MCF 10A (cell line): ENCODE measurements around the gene IDH3B. TPM values are rescaled to one million over a fixed set of nuclear protein-coding genes. Genes with fewer than 3 reads are reported as not detected.

Source experiments
- BruUV-seq: library from RNA; stranded (reverse); fragments of 400-500 nt; replicated peaks from 2 replicates; lab custom pipeline; 2021; lab: Mats Ljungman, UMichigan
- CTCF ChIA-PET: fragments of 300-600 bp; sonication (Branson Sonifier 250); formaldehyde crosslinking; extraction: SDS; loops from one replicate; lab custom pipeline; 2021; ENCODE audit warnings: antibody characterized with exemption, inconsistent platforms; lab: Yijun Ruan, JAX
- POLR2A ChIA-PET: fragments of 300-600, 350-650 bp; sonication (Branson Sonifier 250); formaldehyde crosslinking; extraction: SDS; loops from one replicate; lab custom pipeline; 2020; ENCODE audit warnings: antibody characterized with exemption, inconsistent platforms; lab: Yijun Ruan, JAX
- DNase-seq: peaks from one replicate; pipeline ENCODE4 v3.0.0-alpha.2; 2018; ENCODE audit not compliant: unreplicated experiment
- H3K27ac Mint-ChIP-seq: one replicate; pipeline ENCODE4 v1.8.0; 2022; ENCODE audit warnings: mild to moderate bottlenecking, low read depth, mixed read lengths; ENCODE audit not compliant: unreplicated experiment
- H3K27me3 Mint-ChIP-seq: one replicate; pipeline ENCODE4 v1.8.0; 2022; ENCODE audit warnings: mixed read lengths; ENCODE audit not compliant: insufficient read depth, unreplicated experiment
- H3K36me3 Mint-ChIP-seq: one replicate; pipeline ENCODE4 v1.8.0; 2022; ENCODE audit warnings: mild to moderate bottlenecking, moderate library complexity, mixed read lengths; ENCODE audit not compliant: insufficient read depth, unreplicated experiment
- H3K4me1 Mint-ChIP-seq: one replicate; pipeline ENCODE4 v1.8.0; 2022; ENCODE audit warnings: mixed read lengths; ENCODE audit not compliant: insufficient read depth, unreplicated experiment
- H3K4me3 Mint-ChIP-seq: one replicate; pipeline ENCODE4 v1.8.0; 2022; ENCODE audit warnings: mild to moderate bottlenecking, moderate library complexity, mixed read lengths; ENCODE audit not compliant: unreplicated experiment
- H3K9me3 Mint-ChIP-seq: one replicate; pipeline ENCODE4 v1.8.0; 2022; ENCODE audit warnings: mixed read lengths; ENCODE audit not compliant: unreplicated experiment
- intact Hi-C: fragments of 100-400 bp; cut with micrococcal nuclease; formaldehyde crosslinking; loops from 2 replicates; pipeline ENCODE4 v1.14.1; 2022
- total RNA-seq: library from RNA; stranded (reverse); gene quantifications from 2 replicates; pipeline ENCODE4 v1.2.3, GENCODE V29; 2022
- TF ChIP-seq, protein P1 (sequence below): fragments of 200-600 bp; IDR thresholded peaks from one replicate; pipeline ENCODE4 v1.8.0; 2022; ENCODE audit warnings: antibody characterized with exemption, mild to moderate bottlenecking; ENCODE audit not compliant: unreplicated experiment

Gene IDH3B
- total RNA-seq, 1 experiment from 2014 or later = 102 TPM

DNA sequence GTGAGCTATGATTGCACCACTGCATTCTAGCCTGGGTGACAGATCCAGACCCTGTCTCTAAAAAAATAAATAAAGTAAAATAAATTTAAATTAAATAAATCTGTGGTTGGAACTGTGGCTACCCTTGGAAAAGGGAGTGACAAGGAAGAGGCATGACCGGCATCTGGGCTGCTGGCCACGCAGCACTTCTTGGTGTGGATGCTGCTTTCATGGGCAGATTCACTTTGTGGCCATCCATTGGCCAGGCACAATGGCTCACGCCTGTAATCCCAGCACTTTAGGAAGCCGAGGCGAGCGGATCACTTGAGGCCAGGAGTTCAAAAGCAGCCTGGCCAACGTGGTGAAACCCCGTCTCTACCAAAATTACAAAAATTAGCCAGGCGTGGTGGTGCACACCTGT lies 44.6 kb upstream of the IDH3B start:
- intact Hi-C loops = no loop called here
- Mint-ChIP-seq H3K27ac (no peak overlapping the region), H3K36me3 (no peaks in the 10 kb centered on the region), H3K4me3 (no peak overlapping the region), H3K9me3 (no peaks in the 10 kb centered on the region), H3K27me3 (peaks cover 57% of the 10 kb centered on the region), H3K4me1 (no peaks in the 10 kb centered on the region)
- ChIA-PET CTCF (interaction anchor here (1.0 kb wide), 1 partner anchor 20 kb away, joined by 3 read pairs; no protein-coding TSS in a partner anchor), POLR2A (interaction anchor here (0.7 kb wide), 1 partner anchor 317 kb away, joined by 3 read pairs; no protein-coding TSS in a partner anchor)
- no TSS peak for BruUV-seq
- no peak for DNase-seq
- TF ChIP-seq, protein P1, sequence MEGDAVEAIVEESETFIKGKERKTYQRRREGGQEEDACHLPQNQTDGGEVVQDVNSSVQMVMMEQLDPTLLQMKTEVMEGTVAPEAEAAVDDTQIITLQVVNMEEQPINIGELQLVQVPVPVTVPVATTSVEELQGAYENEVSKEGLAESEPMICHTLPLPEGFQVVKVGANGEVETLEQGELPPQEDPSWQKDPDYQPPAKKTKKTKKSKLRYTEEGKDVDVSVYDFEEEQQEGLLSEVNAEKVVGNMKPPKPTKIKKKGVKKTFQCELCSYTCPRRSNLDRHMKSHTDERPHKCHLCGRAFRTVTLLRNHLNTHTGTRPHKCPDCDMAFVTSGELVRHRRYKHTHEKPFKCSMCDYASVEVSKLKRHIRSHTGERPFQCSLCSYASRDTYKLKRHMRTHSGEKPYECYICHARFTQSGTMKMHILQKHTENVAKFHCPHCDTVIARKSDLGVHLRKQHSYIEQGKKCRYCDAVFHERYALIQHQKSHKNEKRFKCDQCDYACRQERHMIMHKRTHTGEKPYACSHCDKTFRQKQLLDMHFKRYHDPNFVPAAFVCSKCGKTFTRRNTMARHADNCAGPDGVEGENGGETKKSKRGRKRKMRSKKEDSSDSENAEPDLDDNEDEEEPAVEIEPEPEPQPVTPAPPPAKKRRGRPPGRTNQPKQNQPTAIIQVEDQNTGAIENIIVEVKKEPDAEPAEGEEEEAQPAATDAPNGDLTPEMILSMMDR = no peak

DNA sequence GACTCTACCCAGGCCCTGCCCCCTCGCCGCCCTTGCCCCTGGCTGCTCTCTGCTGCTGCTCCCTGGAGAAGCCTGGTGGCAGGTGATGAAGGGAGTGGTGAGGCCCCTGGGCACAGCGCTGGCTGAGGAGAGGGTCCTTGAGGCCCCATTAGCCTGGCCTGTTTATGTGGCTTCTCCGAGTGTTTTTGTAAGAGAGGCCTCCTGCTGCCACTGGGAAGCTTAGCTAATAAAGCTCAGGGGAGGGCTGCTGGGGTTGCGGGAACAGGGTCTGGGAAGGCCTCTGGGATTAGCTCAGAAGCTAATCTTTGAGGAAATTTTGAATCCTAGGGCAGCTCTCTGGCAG lies 44.0 kb upstream of the IDH3B start:
- H3K4me3 Mint-ChIP-seq = no peak overlapping the region
- TF ChIP-seq, protein P1 = no peak
- H3K9me3 Mint-ChIP-seq = no peaks in the 10 kb centered on the region
- peaks cover 59% of the 10 kb centered on the region for H3K27me3 Mint-ChIP-seq
- no peaks in the 10 kb centered on the region for H3K36me3 Mint-ChIP-seq
- H3K4me1 Mint-ChIP-seq = no peaks in the 10 kb centered on the region
- no peak for DNase-seq
- ChIA-PET CTCF (interaction anchor here (0.7 kb wide), 1 partner anchor 186 kb away, joined by 3 read pairs; no protein-coding TSS in a partner anchor), POLR2A (interaction anchor here (0.7 to 1.2 kb wide), 3 partner anchors 14 to 318 kb away, joined by 3 read pairs; no protein-coding TSS in a partner anchor)
- BruUV-seq = no TSS peak
- intact Hi-C loops = no loop called here
- H3K27ac Mint-ChIP-seq = no peak overlapping the region

DNA sequence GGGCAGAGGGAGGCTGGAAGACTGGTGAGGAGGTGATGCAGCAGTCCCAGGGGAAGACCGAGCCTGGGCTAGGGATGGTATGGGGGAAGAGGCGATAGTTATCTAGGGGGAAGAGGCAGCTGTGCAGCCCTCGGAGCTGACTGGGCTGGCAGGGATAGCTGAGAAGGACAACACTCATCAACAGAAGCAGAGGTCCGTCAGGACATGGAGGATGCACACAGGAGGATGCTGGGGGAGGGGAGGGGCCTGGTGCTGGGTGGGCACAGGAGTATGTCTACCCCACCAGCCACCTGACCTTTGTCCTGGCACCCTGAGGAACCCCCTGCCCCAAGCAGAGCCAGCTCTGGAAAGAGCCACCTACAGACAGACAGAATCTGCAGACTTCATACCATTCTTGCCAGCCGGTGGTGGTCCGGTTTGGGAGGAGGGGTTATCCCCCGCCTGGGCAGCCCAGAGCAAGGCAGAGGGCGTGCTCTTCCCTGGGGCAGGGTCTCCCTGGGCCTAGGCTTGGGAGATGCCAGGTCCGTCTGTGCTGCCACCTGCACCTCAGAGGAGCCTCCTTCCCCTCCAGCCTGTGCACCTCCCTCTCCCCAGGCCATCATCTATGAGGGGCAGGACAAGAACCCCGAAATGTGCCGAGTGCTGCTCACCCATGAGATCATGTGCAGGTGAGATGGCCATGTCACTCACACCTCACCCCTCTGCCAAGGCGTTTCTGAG lies 43.5 kb upstream of the IDH3B start:
- ChIA-PET POLR2A (interaction anchor here (0.7 to 1.2 kb wide), 3 partner anchors 13 to 318 kb away, joined by 3 read pairs; no protein-coding TSS in a partner anchor), CTCF (interaction anchor here (0.5 to 0.9 kb wide), 4 partner anchors 21 to 606 kb away, joined by 3 read pairs; partner anchors contain the start of gene STK35)
- Mint-ChIP-seq H3K9me3 (no peaks in the 10 kb centered on the region), H3K27me3 (peaks cover 59% of the 10 kb centered on the region), H3K4me3 (no peak overlapping the region), H3K27ac (no peak overlapping the region), H3K4me1 (no peaks in the 10 kb centered on the region), H3K36me3 (no peaks in the 10 kb centered on the region)
- intact Hi-C loops = no loop called here
- no peak for DNase-seq
- TF ChIP-seq, protein P1 = no peak
- BruUV-seq = no TSS peak

DNA sequence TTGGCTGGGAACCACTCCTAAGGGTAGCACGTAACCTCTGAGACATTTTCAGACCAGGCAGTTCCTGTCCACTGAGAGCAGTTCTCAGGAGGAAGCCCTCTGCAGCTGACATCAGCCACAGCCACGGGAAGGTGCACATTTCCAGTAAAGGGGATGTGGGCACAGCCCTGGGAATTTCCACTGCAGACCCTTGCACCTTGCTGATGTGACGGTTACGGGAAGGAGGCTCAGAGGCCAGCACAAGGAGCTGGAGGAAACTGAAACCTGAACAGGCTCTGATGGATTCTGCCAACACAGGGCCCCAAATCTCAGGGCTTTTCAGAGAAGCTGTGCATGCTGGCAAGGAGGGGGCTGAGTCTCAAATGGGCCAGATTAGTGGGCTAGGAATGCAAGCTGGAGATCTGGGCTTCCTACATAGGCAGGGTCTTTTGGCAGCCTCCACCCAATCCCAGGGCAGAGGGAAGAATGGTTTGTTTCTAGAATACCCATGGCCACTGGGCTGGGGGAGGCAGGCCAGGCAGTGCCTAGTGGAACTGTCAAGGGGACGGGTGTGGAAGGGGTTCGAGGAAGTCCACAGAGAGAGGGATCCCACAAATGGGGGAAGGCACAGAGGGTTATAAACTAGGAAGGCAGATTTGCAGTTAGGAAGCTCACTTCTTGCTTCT lies 42.8 kb upstream of the IDH3B start:
- Mint-ChIP-seq H3K36me3 (no peaks in the 10 kb centered on the region), H3K9me3 (no peaks in the 10 kb centered on the region), H3K27ac (no peak overlapping the region), H3K4me3 (no peak overlapping the region), H3K27me3 (peaks cover 59% of the 10 kb centered on the region), H3K4me1 (no peaks in the 10 kb centered on the region)
- ChIA-PET CTCF (interaction anchor here (0.5 to 0.9 kb wide), 4 partner anchors 22 to 605 kb away, joined by 3 read pairs; partner anchors contain the start of gene STK35), POLR2A (interaction anchor here (1.2 kb wide), 1 partner anchor 12 kb away, joined by 3 read pairs; no protein-coding TSS in a partner anchor)
- BruUV-seq = no TSS peak
- intact Hi-C loops = no loop called here
- DNase-seq = no peak
- TF ChIP-seq, protein P1 = no peak
